CD4-positive, alpha-beta T cell (primary cell): ENCODE results near the gene EIF2D. TPM values are rescaled to one million over a fixed set of nuclear protein-coding genes. Genes with fewer than 3 reads are reported as not detected.

ENCODE experiments used
- ATAC-seq: fragments of 200-7000 bp; cut with Tn5 transposase; one replicate; pipeline ENCODE4 v1.10.0; 2022; ENCODE audit warnings: mild to moderate bottlenecking; ENCODE audit not compliant: poor library complexity
- CTCF ChIA-PET: fragments of 350-600 bp; sonication (Branson Sonifier 250); formaldehyde crosslinking; loops from one replicate; lab custom pipeline; 2021; ENCODE audit warnings: antibody characterized with exemption, inconsistent platforms; lab: Charles Lee
- POLR2A ChIA-PET: fragments of 350-600 bp; sonication (Branson Sonifier 250); formaldehyde crosslinking; loops from one replicate; lab custom pipeline; 2021; ENCODE audit warnings: antibody characterized with exemption, inconsistent platforms; lab: Charles Lee
- DNase-seq, 14 experiments: peaks; one replicate each; pipeline ENCODE4 v3.0.0-alpha.2; 2013 to 2020; ENCODE audit warnings: mixed read lengths in 2 of 14
- H3K27ac ChIP-seq, 2 donors: one replicate each; pipeline versions ENCODE4 v1.5.1 to v1.7.0; 2013; ENCODE audit warnings: low read length in 2 of 2, low read depth in 1 of 2, mild to moderate bottlenecking in 1 of 2
- H3K27me3 ChIP-seq, 2 experiments: 1 replicate in 1 of 2; 2 replicates in 1 of 2; pipeline versions ENCODE4 v1.6.1 to v1.7.0; 2013; ENCODE audit warnings: low read length in 2 of 2, control low read depth in 1 of 2, mild to moderate bottlenecking in 1 of 2, moderate library complexity in 1 of 2; ENCODE audit not compliant: insufficient read depth in 2 of 2, control insufficient read depth in 1 of 2
- H3K36me3 ChIP-seq: one replicate; pipeline ENCODE4 v1.6.1; 2013; ENCODE audit warnings: low read length, control low read depth; ENCODE audit not compliant: insufficient read depth
- H3K4me1 ChIP-seq: one replicate; pipeline ENCODE4 v1.6.1; 2013; ENCODE audit warnings: low read length, control low read depth; ENCODE audit not compliant: insufficient read depth
- H3K4me3 ChIP-seq: one replicate; pipeline ENCODE4 v1.5.1; 2013; ENCODE audit warnings: mild to moderate bottlenecking, low read length, moderate library complexity
- H3K9me3 ChIP-seq, 2 experiments: 1 replicate in 1 of 2; 2 replicates in 1 of 2; pipeline versions ENCODE4 v1.6.1 to v1.7.0; 2013; ENCODE audit warnings: low read length in 2 of 2, mild to moderate bottlenecking in 2 of 2, control low read depth in 1 of 2, moderate library complexity in 1 of 2; ENCODE audit not compliant: control insufficient read depth in 1 of 2, insufficient read depth in 1 of 2
- H3K27ac Mint-ChIP-seq: one replicate; pipeline ENCODE4 v1.8.0; 2020; ENCODE audit warnings: mixed read lengths
- H3K27me3 Mint-ChIP-seq: one replicate; pipeline ENCODE4 v1.8.0; 2021; ENCODE audit warnings: mixed read lengths
- H3K36me3 Mint-ChIP-seq: one replicate; pipeline ENCODE4 v1.8.0; 2021; ENCODE audit warnings: low read depth, mixed read lengths
- H3K4me1 Mint-ChIP-seq: one replicate; pipeline ENCODE4 v1.8.0; 2021; ENCODE audit warnings: low read depth, mixed read lengths
- H3K4me3 Mint-ChIP-seq: one replicate; pipeline ENCODE4 v1.8.0; 2020; ENCODE audit warnings: mild to moderate bottlenecking, mixed read lengths
- H3K9me3 Mint-ChIP-seq: one replicate; pipeline ENCODE4 v1.8.0; 2020; ENCODE audit warnings: mixed read lengths
- intact Hi-C, 2 experiments: fragments of 100-400 bp; cut with DNase I in 1 of 2; cut with micrococcal nuclease in 1 of 2; formaldehyde crosslinking; loops; one replicate each; pipeline versions ENCODE4 v1.15.1 to v1.9.0; 2023 to 2025; cut with DNase I, micrococcal nuclease
- total RNA-seq, 174 experiments: library from RNA in 2 of 174; stranded (reverse) in 2 of 174; gene quantifications; one replicate each; pipeline ENCODE4 v1.2.3 and lab custom pipeline; 2021 to 2026
- TF ChIP-seq, protein P1 (sequence below): fragments of 200-600 bp; IDR thresholded peaks from one replicate; pipeline ENCODE4 v1.8.0; 2022; ENCODE audit warnings: antibody characterized with exemption, mild to moderate bottlenecking

The EIF2D gene
- total RNA-seq, 2 experiments from 2014 or later, result 48.9 to 51.6 TPM

DNA sequence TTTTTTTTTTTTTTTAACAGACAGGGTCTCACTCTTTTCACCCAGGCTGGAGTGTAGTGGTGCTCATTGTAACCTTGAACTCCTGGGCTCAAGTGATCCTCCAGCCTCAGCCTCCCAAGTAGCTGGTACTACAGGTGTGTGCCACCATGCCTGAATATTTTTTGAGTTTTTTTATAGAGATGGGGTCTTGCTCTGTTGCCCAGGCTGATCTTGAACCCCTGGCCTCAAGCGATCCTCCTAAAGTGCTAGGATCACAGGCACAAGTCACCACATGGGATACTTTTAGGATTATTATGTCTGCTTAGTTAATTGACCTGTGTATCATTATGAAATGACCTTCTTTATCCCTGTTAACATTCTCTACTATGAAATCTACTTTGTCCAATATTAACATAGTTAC lies 66.9 kb downstream of the EIF2D start:
- ChIA-PET CTCF (interaction anchor here (0.7 to 3.5 kb wide), 30 partner anchors 10 to 437 kb away, joined by 3 to 99 read pairs (median 6); partner anchors contain the start of genes EIF2D and FCMR), POLR2A (interaction anchor here (0.6 to 3.0 kb wide), 15 partner anchors 12 to 495 kb away, joined by 3 to 37 read pairs (median 4); partner anchors contain the start of gene EIF2D)
- H3K36me3 ChIP-seq, result no peaks in the 10 kb centered on the region
- H3K4me1 Mint-ChIP-seq, result peaks cover 28% of the 10 kb centered on the region
- H3K4me1 ChIP-seq, result peaks cover 11% of the 10 kb centered on the region
- TF ChIP-seq, protein P1, sequence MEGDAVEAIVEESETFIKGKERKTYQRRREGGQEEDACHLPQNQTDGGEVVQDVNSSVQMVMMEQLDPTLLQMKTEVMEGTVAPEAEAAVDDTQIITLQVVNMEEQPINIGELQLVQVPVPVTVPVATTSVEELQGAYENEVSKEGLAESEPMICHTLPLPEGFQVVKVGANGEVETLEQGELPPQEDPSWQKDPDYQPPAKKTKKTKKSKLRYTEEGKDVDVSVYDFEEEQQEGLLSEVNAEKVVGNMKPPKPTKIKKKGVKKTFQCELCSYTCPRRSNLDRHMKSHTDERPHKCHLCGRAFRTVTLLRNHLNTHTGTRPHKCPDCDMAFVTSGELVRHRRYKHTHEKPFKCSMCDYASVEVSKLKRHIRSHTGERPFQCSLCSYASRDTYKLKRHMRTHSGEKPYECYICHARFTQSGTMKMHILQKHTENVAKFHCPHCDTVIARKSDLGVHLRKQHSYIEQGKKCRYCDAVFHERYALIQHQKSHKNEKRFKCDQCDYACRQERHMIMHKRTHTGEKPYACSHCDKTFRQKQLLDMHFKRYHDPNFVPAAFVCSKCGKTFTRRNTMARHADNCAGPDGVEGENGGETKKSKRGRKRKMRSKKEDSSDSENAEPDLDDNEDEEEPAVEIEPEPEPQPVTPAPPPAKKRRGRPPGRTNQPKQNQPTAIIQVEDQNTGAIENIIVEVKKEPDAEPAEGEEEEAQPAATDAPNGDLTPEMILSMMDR, result no peak
- no peak overlapping the region for H3K27ac ChIP-seq
- no peak overlapping the region for H3K4me3 ChIP-seq
- no peaks in the 10 kb centered on the region for H3K36me3 Mint-ChIP-seq
- no peaks in the 10 kb centered on the region for H3K27me3 Mint-ChIP-seq
- ATAC-seq (peak; percentile 21), DNase-seq (no peak)
- intact Hi-C loops, result loop anchor here (1.0 to 10.0 kb wide), 5 partner anchors 11 to 119 kb away; no protein-coding TSS in a partner anchor
- no peaks in the 10 kb centered on the region for H3K27me3 ChIP-seq
- H3K9me3 ChIP-seq, result no peaks in the 10 kb centered on the region
- H3K27ac Mint-ChIP-seq, result no peak overlapping the region
- H3K9me3 Mint-ChIP-seq, result no peaks in the 10 kb centered on the region
- H3K4me3 Mint-ChIP-seq, result no peak overlapping the region

DNA sequence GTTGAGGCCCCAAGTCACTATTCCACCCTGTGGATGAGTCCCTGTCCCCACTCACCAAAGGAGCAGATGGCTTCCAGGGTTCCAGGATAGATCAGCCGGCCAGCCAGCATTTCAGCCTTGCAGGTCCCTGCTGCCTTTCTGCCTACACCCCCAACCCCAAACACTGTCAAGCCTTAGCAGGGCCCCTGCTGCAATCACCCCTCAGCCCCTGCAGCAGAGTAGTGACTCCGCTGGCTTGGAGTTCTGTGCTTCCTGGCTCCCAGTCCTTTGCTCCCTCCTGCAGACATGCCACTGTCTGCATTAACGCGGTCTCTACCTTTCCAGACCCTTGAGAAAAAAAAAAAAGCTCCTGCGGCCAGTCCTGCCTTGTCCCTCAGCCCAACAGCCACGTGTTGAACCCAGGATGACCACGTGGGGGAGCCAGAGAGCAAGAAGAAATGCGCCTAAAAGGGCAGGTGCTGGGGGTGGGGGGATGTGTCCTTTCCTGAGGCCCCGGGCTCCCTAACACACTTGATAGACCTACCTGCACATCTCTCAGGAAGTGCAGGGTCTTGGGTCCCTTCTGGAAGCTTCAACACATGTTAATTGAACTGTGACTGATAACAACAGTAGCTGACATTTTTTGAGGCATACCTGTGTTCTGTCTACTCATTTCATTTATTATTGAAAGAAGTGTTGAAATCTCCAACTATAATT lies 67.6 kb downstream of the EIF2D start:
- Histone ChIP-seq H3K27me3 (no peaks in the 10 kb centered on the region), H3K4me3 (no peak overlapping the region), H3K4me1 (peaks cover 11% of the 10 kb centered on the region), H3K36me3 (no peaks in the 10 kb centered on the region), H3K27ac (no peak overlapping the region), H3K9me3 (no peaks in the 10 kb centered on the region)
- Mint-ChIP-seq H3K4me1 (peaks cover 24% of the 10 kb centered on the region), H3K27ac (no peak overlapping the region), H3K4me3 (no peak overlapping the region), H3K27me3 (no peaks in the 10 kb centered on the region), H3K9me3 (no peaks in the 10 kb centered on the region), H3K36me3 (no peaks in the 10 kb centered on the region)
- intact Hi-C loops, result loop anchor here (1.0 to 10.0 kb wide), 7 partner anchors 12 to 120 kb away; no protein-coding TSS in a partner anchor
- CTCF ChIA-PET, result interaction anchor here (0.6 to 3.5 kb wide), 30 partner anchors 11 to 438 kb away, joined by 3 to 99 read pairs (median 6); partner anchors contain the start of genes EIF2D and FCMR
- TF ChIP-seq, protein P1, result peak; percentile 95
- POLR2A ChIA-PET, result interaction anchor here (0.6 to 3.0 kb wide), 13 partner anchors 13 to 85 kb away, joined by 3 to 37 read pairs (median 5); partner anchors contain the start of gene EIF2D
- DNase-seq (peak; percentile 68 to 89 (median 81)), ATAC-seq (peak; percentile 96)

Other genes with a start within 250 kb of the EIF2D start
- 10 to 100 TPM; 27.9 to 29.8 TPM for gene IKBKE, start 142.0 kb downstream of the EIF2D start, total RNA-seq
- 100 to 1,000 TPM; 153 to 156 TPM for gene RASSF5, start 104.9 kb downstream of the EIF2D start, total RNA-seq
- 1 to 10 TPM; 1.6 to 1.7 TPM for gene DYRK3, start 23.1 kb upstream of the EIF2D start, total RNA-seq
- gene MAPKAPK2, start 72.4 kb upstream of the EIF2D start, total RNA-seq, result 100 to 1,000 TPM; 157 to 166 TPM
- gene IL19, start 158.3 kb upstream of the EIF2D start, total RNA-seq, result not detected
- gene IL10, start 160.0 kb upstream of the EIF2D start, total RNA-seq, result under 1 TPM; 0.27 to 0.87 TPM